ENCODE measurements around the gene ATP6V0A4.
"Not testable (repeated sequence)": the region's sequence is repeated elsewhere in the genome, so short reads cannot be mapped to it uniquely, and the experiment has no call there.

Gene ATP6V0A4

GRCh38 chr7:138697535-138698182 lies 100.3 kb downstream of the ATP6V0A4 start:
- TF ChIP-seq, protein P1, sequence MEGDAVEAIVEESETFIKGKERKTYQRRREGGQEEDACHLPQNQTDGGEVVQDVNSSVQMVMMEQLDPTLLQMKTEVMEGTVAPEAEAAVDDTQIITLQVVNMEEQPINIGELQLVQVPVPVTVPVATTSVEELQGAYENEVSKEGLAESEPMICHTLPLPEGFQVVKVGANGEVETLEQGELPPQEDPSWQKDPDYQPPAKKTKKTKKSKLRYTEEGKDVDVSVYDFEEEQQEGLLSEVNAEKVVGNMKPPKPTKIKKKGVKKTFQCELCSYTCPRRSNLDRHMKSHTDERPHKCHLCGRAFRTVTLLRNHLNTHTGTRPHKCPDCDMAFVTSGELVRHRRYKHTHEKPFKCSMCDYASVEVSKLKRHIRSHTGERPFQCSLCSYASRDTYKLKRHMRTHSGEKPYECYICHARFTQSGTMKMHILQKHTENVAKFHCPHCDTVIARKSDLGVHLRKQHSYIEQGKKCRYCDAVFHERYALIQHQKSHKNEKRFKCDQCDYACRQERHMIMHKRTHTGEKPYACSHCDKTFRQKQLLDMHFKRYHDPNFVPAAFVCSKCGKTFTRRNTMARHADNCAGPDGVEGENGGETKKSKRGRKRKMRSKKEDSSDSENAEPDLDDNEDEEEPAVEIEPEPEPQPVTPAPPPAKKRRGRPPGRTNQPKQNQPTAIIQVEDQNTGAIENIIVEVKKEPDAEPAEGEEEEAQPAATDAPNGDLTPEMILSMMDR (IDR thresholded peaks at IDR 0.05; ENCODE audit: low read length): no peak
- TF ChIP-seq EZH2phosphoT487 (IDR thresholded peaks at IDR 0.05; ENCODE audit: low read length) (no peak), EZH2 (optimal IDR thresholded peaks at IDR 0.05; ENCODE audit: low read depth, low read length) (no peak)
- H3K4me1 ChIP-seq (ENCODE audit: low read length): no peaks in the 10 kb centered on the region
- no peak overlapping the region for H2AFZ ChIP-seq (ENCODE audit: low read length)
- H3K36me3 ChIP-seq (replicated peaks; ENCODE audit: insufficient read depth, low read length): no peaks in the 10 kb centered on the region
- no peaks in the 10 kb centered on the region for H3F3A ChIP-seq (ENCODE audit: insufficient read depth, low read length)
- DNase-seq: no peak
- H3K79me2 ChIP-seq (ENCODE audit: low read length): no peaks in the 10 kb centered on the region
- no peaks in the 10 kb centered on the region for H3K9me2 ChIP-seq (replicated peaks; ENCODE audit: insufficient read depth, low read length)
- H4K20me1 ChIP-seq (ENCODE audit: insufficient read depth, low read length): no peaks in the 10 kb centered on the region
- H3K27ac ChIP-seq (ENCODE audit: low read length): no peak overlapping the region
- H3K4me2 ChIP-seq (ENCODE audit: low read depth, low read length): no peak overlapping the region
- no peaks in the 10 kb centered on the region for H3K9me3 ChIP-seq (replicated peaks; ENCODE audit: insufficient read depth, low read length)
- no peaks in the 10 kb centered on the region for H3K27me3 ChIP-seq (replicated peaks; ENCODE audit: insufficient read depth, low read length)
- H3K9ac ChIP-seq (ENCODE audit: low read length): no peak overlapping the region
- H3K4me3 ChIP-seq (ENCODE audit: low read length): no peak overlapping the region

DNA sequence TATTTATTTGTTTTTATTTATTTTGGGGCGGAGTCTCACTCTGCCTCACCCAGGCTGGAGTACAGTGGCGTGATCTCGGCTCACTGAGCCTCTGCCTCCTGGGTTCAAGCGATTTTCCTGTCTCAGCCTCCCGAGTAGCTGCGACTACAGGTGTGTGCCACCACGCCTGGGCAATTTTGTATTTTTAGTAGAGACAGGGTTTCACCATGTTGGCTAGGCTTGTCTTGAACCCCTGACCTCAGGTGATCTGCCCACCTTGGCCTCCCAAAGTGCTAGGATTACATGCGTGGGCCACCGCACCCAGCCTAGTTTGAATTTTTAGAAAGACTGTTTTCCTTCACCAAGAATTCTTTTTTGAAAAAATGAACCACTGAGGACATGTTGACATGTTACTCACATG lies 102.2 kb downstream of the ATP6V0A4 start:
- H2AFZ ChIP-seq (ENCODE audit: low read length); H3K4me3 ChIP-seq (ENCODE audit: low read length); H3K9me3 ChIP-seq (replicated peaks; ENCODE audit: insufficient read depth, low read length); H3K9me2 ChIP-seq (replicated peaks; ENCODE audit: insufficient read depth, low read length); DNase-seq; H4K20me1 ChIP-seq (ENCODE audit: insufficient read depth, low read length); H3F3A ChIP-seq (ENCODE audit: insufficient read depth, low read length); H3K27ac ChIP-seq (ENCODE audit: low read length); H3K4me1 ChIP-seq (ENCODE audit: low read length); H3K9ac ChIP-seq (ENCODE audit: low read length); H3K4me2 ChIP-seq (ENCODE audit: low read depth, low read length); H3K79me2 ChIP-seq (ENCODE audit: low read length); H3K36me3 ChIP-seq (replicated peaks; ENCODE audit: insufficient read depth, low read length); H3K27me3 ChIP-seq (replicated peaks; ENCODE audit: insufficient read depth, low read length): not testable (repeated sequence)

- H3K4me3 ChIP-seq (ENCODE audit: low read length): no peak overlapping the region
- H4K20me1 ChIP-seq (ENCODE audit: insufficient read depth, low read length): no peaks in the 10 kb centered on the region
- H3K36me3 ChIP-seq (replicated peaks; ENCODE audit: insufficient read depth, low read length): no peaks in the 10 kb centered on the region
Measured at GRCh38 chr7:138695106-138695505, 102.9 kb downstream of the ATP6V0A4 start.

GRCh38 chr7:138691178-138691577 lies 106.8 kb downstream of the ATP6V0A4 start:
- Histone ChIP-seq H3K4me3 (ENCODE audit: low read length) (no peak overlapping the region), H3K27ac (ENCODE audit: low read length) (no peak overlapping the region), H3K36me3 (replicated peaks; ENCODE audit: insufficient read depth, low read length) (no peaks in the 10 kb centered on the region), H4K20me1 (ENCODE audit: insufficient read depth, low read length) (no peaks in the 10 kb centered on the region), H3K4me2 (ENCODE audit: low read depth, low read length) (no peak overlapping the region), H3F3A (ENCODE audit: insufficient read depth, low read length) (no peaks in the 10 kb centered on the region), H3K9me3 (replicated peaks; ENCODE audit: insufficient read depth, low read length) (no peaks in the 10 kb centered on the region), H3K4me1 (ENCODE audit: low read length) (no peaks in the 10 kb centered on the region), H3K27me3 (replicated peaks; ENCODE audit: insufficient read depth, low read length) (no peaks in the 10 kb centered on the region), H2AFZ (ENCODE audit: low read length) (no peak overlapping the region), H3K79me2 (ENCODE audit: low read length) (no peaks in the 10 kb centered on the region), H3K9me2 (replicated peaks; ENCODE audit: insufficient read depth, low read length) (no peaks in the 10 kb centered on the region), H3K9ac (ENCODE audit: low read length) (no peak overlapping the region)
- no peak for DNase-seq
- TF ChIP-seq, protein P1 (IDR thresholded peaks at IDR 0.05; ENCODE audit: low read length): no peak
- no peak for TF ChIP-seq EZH2 (optimal IDR thresholded peaks at IDR 0.05; ENCODE audit: low read depth, low read length)

More at GRCh38 chr7:138695106-138695505, 102.9 kb downstream of the ATP6V0A4 start:
- no peaks in the 10 kb centered on the region for H3K4me1 ChIP-seq (ENCODE audit: low read length)
- no peak for TF ChIP-seq EZH2phosphoT487 (IDR thresholded peaks at IDR 0.05; ENCODE audit: low read length)
- TF ChIP-seq, protein P1 (IDR thresholded peaks at IDR 0.05; ENCODE audit: low read length): no peak
- no peak for TF ChIP-seq EZH2 (optimal IDR thresholded peaks at IDR 0.05; ENCODE audit: low read depth, low read length)
- no peak for DNase-seq
- no peaks in the 10 kb centered on the region for H3K79me2 ChIP-seq (ENCODE audit: low read length)
- no peak overlapping the region for H3K9ac ChIP-seq (ENCODE audit: low read length)
- H2AFZ ChIP-seq (ENCODE audit: low read length): no peak overlapping the region
- H3K9me3 ChIP-seq (replicated peaks; ENCODE audit: insufficient read depth, low read length): no peaks in the 10 kb centered on the region
- no peak overlapping the region for H3K4me2 ChIP-seq (ENCODE audit: low read depth, low read length)
- H3K27me3 ChIP-seq (replicated peaks; ENCODE audit: insufficient read depth, low read length): no peaks in the 10 kb centered on the region
- H3F3A ChIP-seq (ENCODE audit: insufficient read depth, low read length): no peaks in the 10 kb centered on the region
- H3K27ac ChIP-seq (ENCODE audit: low read length): no peak overlapping the region
- no peaks in the 10 kb centered on the region for H3K9me2 ChIP-seq (replicated peaks; ENCODE audit: insufficient read depth, low read length)
